HEK293T (cell line): ENCODE data around the gene DUS2.
"Not testable (repeated sequence)": the region's sequence is repeated elsewhere in the genome, so short reads cannot be mapped to it uniquely, and the experiment has no call there.

Experiments used
- CTCF ChIA-PET: fragments of 350-600 bp; formaldehyde crosslinking; extraction: SDS; loops from one replicate; lab custom pipeline; 2021; ENCODE audit warnings: antibody characterized with exemption, inconsistent platforms; lab: Yijun Ruan, JAX
- POLR2A ChIA-PET: fragments of 350-600 bp; formaldehyde crosslinking; extraction: SDS; loops from one replicate; lab custom pipeline; 2020; ENCODE audit warnings: antibody characterized with exemption, inconsistent platforms; lab: Yijun Ruan, JAX
- DNase-seq: peaks from one replicate; pipeline ENCODE4 v3.0.0; 2012; ENCODE audit warnings: mixed read lengths; ENCODE audit errors: extremely low spot score
- ARNT ChIP-seq: fragments of 450-650 bp; IDR thresholded peaks from 2 replicates; pipeline ENCODE4 v1.6.1; 2017; ENCODE audit warnings: mild to moderate bottlenecking
- BHLHE40 ChIP-seq: fragments of 450-650 bp; IDR thresholded peaks from 2 replicates; pipeline ENCODE4 v1.6.1; 2016; ENCODE audit warnings: mild to moderate bottlenecking, moderate library complexity, borderline replicate concordance
- CTBP1 ChIP-seq: fragments of 450-650 bp; IDR thresholded peaks from 2 replicates; pipeline ENCODE4 v1.6.1; 2016; ENCODE audit warnings: borderline replicate concordance
- ELF4 ChIP-seq: fragments of 450-650 bp; IDR thresholded peaks from 2 replicates; pipeline ENCODE4 v1.6.1; 2017; ENCODE audit warnings: antibody characterized with exemption
- FOXA1 ChIP-seq: fragments of 450-650 bp; IDR thresholded peaks from 2 replicates; pipeline ENCODE4 v1.6.1; 2016; ENCODE audit warnings: mild to moderate bottlenecking
- FOXK2 ChIP-seq: fragments of 450-650 bp; IDR thresholded peaks from 2 replicates; pipeline ENCODE4 v1.6.1; 2016; ENCODE audit warnings: mild to moderate bottlenecking
- FOXM1 ChIP-seq: fragments of 450-650 bp; IDR thresholded peaks from 2 replicates; pipeline ENCODE4 v1.6.1; 2017; ENCODE audit warnings: mild to moderate bottlenecking, borderline replicate concordance
- HDGF ChIP-seq: fragments of 450-650 bp; IDR thresholded peaks from 2 replicates; pipeline ENCODE4 v1.6.1; 2017; ENCODE audit warnings: antibody characterized with exemption, borderline replicate concordance
- L3MBTL2 ChIP-seq: fragments of 450-650 bp; conservative IDR thresholded peaks from 2 replicates; pipeline ENCODE4 v1.6.1; 2016; ENCODE audit warnings: mild to moderate bottlenecking
- LEF1 ChIP-seq: fragments of 450-650 bp; IDR thresholded peaks from 2 replicates; pipeline ENCODE4 v1.6.1; 2017; ENCODE audit warnings: mild to moderate bottlenecking, borderline replicate concordance
- NFRKB ChIP-seq: fragments of 450-650 bp; IDR thresholded peaks from 2 replicates; pipeline ENCODE4 v1.6.1; 2016; ENCODE audit warnings: mild to moderate bottlenecking, moderate library complexity
- SP1 ChIP-seq: fragments of 450-650 bp; IDR thresholded peaks from 2 replicates; pipeline ENCODE4 v1.6.1; 2017
- SUZ12 ChIP-seq: fragments of 450-650 bp; IDR thresholded peaks from 2 replicates; pipeline ENCODE4 v1.6.1; 2016; ENCODE audit warnings: mild to moderate bottlenecking
- TARDBP ChIP-seq: fragments of 450-650 bp; IDR thresholded peaks from 2 replicates; pipeline ENCODE4 v1.6.1; 2016
- ZNF384 ChIP-seq: fragments of 450-650 bp; IDR thresholded peaks from 2 replicates; pipeline ENCODE4 v1.6.1; 2016
- TF ChIP-seq, protein P1 (sequence below): fragments of 450-650 bp; IDR thresholded peaks from 2 replicates; pipeline ENCODE4 v1.6.1; 2016

DUS2 gene

DNA sequence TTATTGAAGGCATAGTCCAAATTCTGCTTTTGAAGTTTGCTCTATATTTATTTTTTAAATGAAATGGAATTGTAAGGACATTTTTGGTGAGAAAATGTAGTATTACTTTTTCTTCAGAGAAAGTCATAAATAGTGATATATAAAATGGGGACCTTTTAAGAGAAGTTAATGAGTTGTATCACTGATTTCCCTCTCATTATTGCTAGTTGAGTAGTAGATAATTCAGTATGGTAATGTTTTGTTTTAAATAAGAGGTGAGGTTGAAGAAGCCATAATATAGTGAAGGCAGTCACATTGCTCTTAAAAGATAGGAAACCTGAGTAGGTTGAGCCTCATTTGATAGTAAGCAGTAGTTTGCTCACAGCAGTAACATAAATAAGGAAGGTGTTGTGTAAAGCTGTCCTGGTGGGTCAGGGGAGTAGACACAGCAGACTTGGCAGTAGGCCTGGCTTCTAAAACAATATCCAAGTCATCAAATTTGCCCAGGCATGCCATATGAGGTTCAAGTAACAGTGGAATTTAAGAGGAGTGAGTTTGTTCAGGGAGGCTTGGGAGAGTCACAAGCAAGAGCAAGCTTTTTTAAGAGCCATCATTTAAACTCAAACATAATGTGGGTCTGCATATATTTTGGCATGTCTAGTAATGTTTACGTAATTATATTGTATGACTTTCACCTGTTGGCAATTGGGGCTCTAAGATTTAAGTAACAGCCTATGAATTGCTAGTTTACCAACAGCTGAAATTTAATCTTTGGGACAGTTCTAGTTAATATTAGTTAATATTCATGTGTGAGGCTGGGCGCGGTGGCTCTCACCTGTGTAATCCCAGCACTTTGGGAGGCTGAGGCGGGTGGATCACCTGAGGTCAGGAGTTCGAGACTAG is 68.5 kb downstream of the DUS2 start:
- DNase-seq, result no peak
- peak; percentile 68 for TF ChIP-seq FOXA1
- no peak for TF ChIP-seq SP1
- no peak for TF ChIP-seq FOXK2
- TF ChIP-seq, protein P1, sequence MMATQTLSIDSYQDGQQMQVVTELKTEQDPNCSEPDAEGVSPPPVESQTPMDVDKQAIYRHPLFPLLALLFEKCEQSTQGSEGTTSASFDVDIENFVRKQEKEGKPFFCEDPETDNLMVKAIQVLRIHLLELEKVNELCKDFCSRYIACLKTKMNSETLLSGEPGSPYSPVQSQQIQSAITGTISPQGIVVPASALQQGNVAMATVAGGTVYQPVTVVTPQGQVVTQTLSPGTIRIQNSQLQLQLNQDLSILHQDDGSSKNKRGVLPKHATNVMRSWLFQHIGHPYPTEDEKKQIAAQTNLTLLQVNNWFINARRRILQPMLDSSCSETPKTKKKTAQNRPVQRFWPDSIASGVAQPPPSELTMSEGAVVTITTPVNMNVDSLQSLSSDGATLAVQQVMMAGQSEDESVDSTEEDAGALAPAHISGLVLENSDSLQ, result peak; percentile 53
- peak; percentile 54; the same call in 1 of the 2 replicates for TF ChIP-seq CTBP1
- CTCF ChIA-PET, result no interaction called here
- POLR2A ChIA-PET, result interaction anchor here (1.1 to 1.2 kb wide), 2 partner anchors 146 to 219 kb away, joined by 4 to 7 read pairs; partner anchors contain the start of genes PRMT7 and SLC7A6OS

DNA sequence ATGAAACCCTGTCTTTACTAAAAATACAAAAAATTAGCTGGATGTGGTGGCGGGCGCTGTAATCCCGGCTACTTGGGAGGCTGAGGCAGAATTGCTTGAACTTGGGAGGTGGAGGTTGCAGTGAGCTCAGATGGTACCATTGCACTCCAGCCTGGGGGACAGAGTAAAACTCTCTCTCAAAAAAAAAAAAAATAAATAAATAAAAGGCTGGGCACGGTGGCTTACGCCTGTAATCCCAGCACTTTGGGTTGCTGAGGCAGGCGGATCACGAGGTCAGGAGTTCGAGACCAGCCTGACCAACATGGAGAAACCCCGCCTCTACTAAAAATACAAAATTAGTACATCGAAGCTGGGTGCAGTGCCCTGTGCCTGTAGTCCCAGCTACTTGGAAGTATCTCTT is 69.2 kb downstream of the DUS2 start:
- ChIA-PET CTCF (interaction anchor here (0.6 kb wide), 1 partner anchor 136 kb away, joined by 4 read pairs; no protein-coding TSS in a partner anchor), POLR2A (interaction anchor here (1.1 to 1.2 kb wide), 2 partner anchors 145 to 218 kb away, joined by 4 to 7 read pairs; partner anchors contain the start of genes PRMT7 and SLC7A6OS)
- peak; percentile 72 for TF ChIP-seq ZNF384
- not testable (repeated sequence) for DNase-seq

- DNase-seq, result no peak
- CTCF ChIA-PET, result interaction anchor here (0.6 to 1.9 kb wide), 10 partner anchors 8 to 141 kb away, joined by 3 to 8 read pairs (median 4); partner anchors contain the start of gene NFATC3
- TF ChIP-seq HDGF, result no peak
- TF ChIP-seq, protein P1, result no peak
- 0 out of 2 replicates have a peak, but pooled peaks have one; percentile 37 for TF ChIP-seq ZNF384
- no peak for TF ChIP-seq SP1
- POLR2A ChIA-PET, result interaction anchor here (0.9 to 1.9 kb wide), 3 partner anchors 10 to 144 kb away, joined by 3 to 13 read pairs (median 4); partner anchors contain the start of genes ESRP2 and NFATC3
These were observed 70.9 kb downstream of the DUS2 start for GRCh38 chr16:68093816-68094613.

DNA sequence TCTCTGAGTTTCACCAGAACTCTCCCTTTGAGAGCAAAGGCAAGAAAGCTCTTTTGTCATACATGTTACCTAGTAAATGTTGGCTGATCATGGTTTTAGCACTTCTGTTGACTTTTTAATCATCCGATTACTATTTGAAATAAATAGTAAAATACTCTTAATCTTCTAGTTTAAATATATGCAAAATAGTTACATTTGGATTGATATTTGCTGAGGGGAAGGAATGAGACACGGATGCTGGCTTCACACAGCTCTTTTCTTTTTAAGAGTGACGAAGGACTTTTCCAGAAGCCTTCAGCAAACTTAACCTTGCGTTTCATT is 71.5 kb downstream of the DUS2 start:
- ChIA-PET CTCF (interaction anchor here (0.6 to 1.9 kb wide), 6 partner anchors 9 to 1115 kb away, joined by 3 to 8 read pairs (median 6); partner anchors contain the start of gene NFATC3), POLR2A (interaction anchor here (1.5 to 1.9 kb wide), 2 partner anchors 10 to 143 kb away, joined by 3 to 13 read pairs; partner anchors contain the start of gene NFATC3)
- TF ChIP-seq HDGF (no peak), FOXM1 (no peak), CTBP1 (no peak), SP1 (no peak), LEF1 (no peak), TARDBP (no peak), ZNF384 (no peak), BHLHE40 (no peak), L3MBTL2 (no peak), FOXA1 (no peak), NFRKB (no peak), FOXK2 (no peak), SUZ12 (no peak), ELF4 (no peak)
- TF ChIP-seq, protein P1, result no peak
- no peak for DNase-seq

- ChIA-PET CTCF (interaction anchor here (1.2 kb wide), 1 partner anchor 51 kb away, joined by 3 read pairs; no protein-coding TSS in a partner anchor), POLR2A (interaction anchor here (2.1 kb wide), 1 partner anchor 11 kb away, joined by 8 read pairs; the partner anchor contains the start of gene NFATC3)
- DNase-seq, result no peak
- TF ChIP-seq BHLHE40 (no peak), SUZ12 (no peak), TARDBP (no peak), HDGF (no peak)
- TF ChIP-seq, protein P1, result no peak
These were observed 73.4 kb downstream of the DUS2 start for GRCh38 chr16:68096491-68096890.

GRCh38 chr16:68097088-68097487 is 74.0 kb downstream of the DUS2 start:
- DNase-seq, result no peak
- ChIA-PET CTCF (no interaction called here), POLR2A (interaction anchor here (2.1 kb wide), 1 partner anchor 12 kb away, joined by 8 read pairs; the partner anchor contains the start of gene NFATC3)
- no peak for TF ChIP-seq LEF1
- TF ChIP-seq ELF4, result no peak
- no peak for TF ChIP-seq SUZ12
- no peak for TF ChIP-seq CTBP1
- TF ChIP-seq NFRKB, result no peak
- no peak for TF ChIP-seq ZNF384
- no peak for TF ChIP-seq BHLHE40
- TF ChIP-seq HDGF, result no peak
- TF ChIP-seq, protein P1, result no peak
- no peak for TF ChIP-seq FOXK2
- TF ChIP-seq TARDBP, result no peak
- TF ChIP-seq SP1, result no peak
- TF ChIP-seq ARNT, result no peak
- TF ChIP-seq FOXM1, result no peak
- no peak for TF ChIP-seq L3MBTL2
- TF ChIP-seq FOXA1, result no peak
